Measurements from ENCODE around the gene ARPP19.

ARPP19 gene

GRCh38 chr15:52527196-52527910 lies 41.5 kb downstream of the ARPP19 start:
- Histone ChIP-seq H3K27me3 (ENCODE audit: insufficient read depth, poor library complexity, severe bottlenecking) (no peaks in the 10 kb centered on the region), H3K27ac (replicated peaks) (no peak overlapping the region), H3K4me3 (replicated peaks; ENCODE audit: insufficient read depth, low read length) (peak overlapping the region; percentile 71)
- TF ChIP-seq POLR2AphosphoS5 (IDR thresholded peaks at IDR 0.05; ENCODE audit: low read depth) (no peak), CTCF (IDR thresholded peaks at IDR 0.05; ENCODE audit: insufficient read depth, low read length) (no peak), SPI1 (IDR thresholded peaks at IDR 0.05; ENCODE audit: borderline replicate concordance, low read depth) (no peak), REST (IDR thresholded peaks at IDR 0.05; ENCODE audit: insufficient replicate concordance, low read depth) (no peak)
- DNase-seq (ENCODE audit: low read depth in 1 of 2, low spot score in 1 of 2): no peak

- DNase-seq (ENCODE audit: low read depth in 1 of 2, low spot score in 1 of 2): no peak
- Histone ChIP-seq H3K27ac (replicated peaks) (no peak overlapping the region), H3K4me3 (replicated peaks; ENCODE audit: insufficient read depth, low read length) (no peak overlapping the region), H3K27me3 (ENCODE audit: insufficient read depth, poor library complexity, severe bottlenecking) (no peaks in the 10 kb centered on the region)
- TF ChIP-seq CTCF (IDR thresholded peaks at IDR 0.05; ENCODE audit: insufficient read depth, low read length) (no peak), GABPA (IDR thresholded peaks at IDR 0.05; ENCODE audit: low read depth) (no peak), SPI1 (IDR thresholded peaks at IDR 0.05; ENCODE audit: borderline replicate concordance, low read depth) (no peak), REST (IDR thresholded peaks at IDR 0.05; ENCODE audit: insufficient replicate concordance, low read depth) (no peak), POLR2AphosphoS5 (IDR thresholded peaks at IDR 0.05; ENCODE audit: low read depth) (no peak)
Observed at GRCh38 chr15:52524223-52525136, 44.4 kb downstream of the ARPP19 start.

- Histone ChIP-seq H3K27ac (replicated peaks) (no peak overlapping the region), H3K27me3 (ENCODE audit: insufficient read depth, poor library complexity, severe bottlenecking) (no peaks in the 10 kb centered on the region), H3K4me3 (replicated peaks; ENCODE audit: insufficient read depth, low read length) (no peak overlapping the region)
- DNase-seq (ENCODE audit: low read depth in 1 of 2, low spot score in 1 of 2): no peak
- TF ChIP-seq POLR2AphosphoS5 (IDR thresholded peaks at IDR 0.05; ENCODE audit: low read depth) (no peak), CTCF (IDR thresholded peaks at IDR 0.05; ENCODE audit: insufficient read depth, low read length) (no peak), GABPA (IDR thresholded peaks at IDR 0.05; ENCODE audit: low read depth) (no peak), REST (IDR thresholded peaks at IDR 0.05; ENCODE audit: insufficient replicate concordance, low read depth) (no peak), SPI1 (IDR thresholded peaks at IDR 0.05; ENCODE audit: borderline replicate concordance, low read depth) (no peak)
Observed at GRCh38 chr15:52523647-52524046, 45.2 kb downstream of the ARPP19 start.
